Measurements from ENCODE around the gene SCAF1.

SCAF1 gene

DNA sequence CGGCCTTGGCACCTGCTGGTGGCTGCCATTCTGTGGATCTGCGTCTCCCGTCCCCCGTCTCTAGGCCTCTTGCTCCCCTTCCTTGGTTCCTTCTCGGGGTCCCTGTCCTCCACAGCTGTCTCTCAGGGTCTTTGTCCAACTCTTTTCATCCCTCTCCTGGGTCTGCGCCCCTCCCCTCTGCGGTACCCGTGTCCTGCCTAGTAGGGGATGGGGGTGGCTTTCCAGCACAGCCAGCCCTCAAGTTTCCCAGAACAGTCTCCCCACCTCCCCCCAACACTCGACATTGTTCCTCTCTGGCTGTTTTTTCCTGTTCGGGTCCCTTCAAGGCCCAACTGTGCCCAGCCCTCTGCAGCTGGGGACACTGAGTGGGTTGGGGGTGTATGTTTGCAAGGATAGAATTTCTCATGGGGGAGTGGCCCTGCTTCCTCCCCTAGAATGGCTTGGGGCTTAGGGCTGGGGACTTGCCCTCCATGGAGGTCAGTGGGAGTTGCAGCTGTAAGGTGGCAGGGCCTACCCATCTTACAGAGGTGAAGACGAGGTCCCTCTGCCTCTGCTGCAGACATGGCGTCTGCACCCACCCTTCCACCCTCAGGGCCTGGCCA, 46.6 kb downstream of the SCAF1 start:
- no peak for DNase-seq

DNA sequence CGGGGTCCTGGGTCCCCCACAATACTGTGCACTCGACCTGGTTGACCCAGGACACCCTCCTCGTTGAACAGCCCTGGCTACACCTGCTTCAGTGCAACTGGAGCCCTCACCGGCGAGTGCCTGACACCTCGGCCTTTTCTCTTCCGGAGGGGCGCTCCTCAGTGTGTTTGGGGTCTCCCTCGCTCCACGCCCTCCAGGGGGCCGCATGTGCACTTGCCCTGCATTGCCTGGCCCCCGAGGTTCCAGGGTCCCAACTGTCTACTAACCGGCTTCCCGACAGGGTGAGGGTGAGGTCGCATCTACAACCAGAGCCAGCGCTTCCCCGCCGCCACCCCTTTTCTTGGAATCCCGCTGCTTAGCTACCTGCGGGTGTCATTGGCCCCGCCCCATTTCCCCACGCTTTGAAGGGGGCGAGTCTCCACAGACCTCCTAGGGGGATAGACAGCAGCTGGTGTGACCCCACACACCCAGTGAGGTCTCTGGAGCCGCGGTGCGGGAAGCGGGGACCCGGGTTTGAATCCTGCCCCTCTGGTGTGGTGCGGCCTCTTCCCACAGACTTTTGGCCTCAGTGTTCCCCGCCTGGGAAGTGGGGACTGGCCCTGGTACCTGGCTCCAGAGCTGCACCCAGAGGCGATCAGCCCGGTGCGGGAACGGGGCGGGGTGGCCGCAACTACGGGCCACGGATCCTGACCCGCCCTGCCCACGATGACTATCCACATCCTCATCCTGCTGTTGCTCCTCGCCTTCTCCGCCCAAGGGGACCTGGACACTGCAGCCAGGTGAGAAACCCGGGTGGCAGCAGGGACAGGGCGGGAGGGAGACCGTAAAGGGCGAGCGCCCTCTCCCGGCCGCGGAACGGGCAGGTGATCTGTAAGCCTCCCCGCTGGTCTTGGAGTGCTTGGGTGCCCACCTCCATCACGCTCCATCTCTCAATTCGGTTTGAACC, 47.4 kb downstream of the SCAF1 start, which contains the start of gene ADM5:
ADM5 (plus strand) TSS at position 462 of the 946 bp plus-strand sequence; CDS start at position 706, 244 bp downstream.
- DNase-seq: no peak

DNA sequence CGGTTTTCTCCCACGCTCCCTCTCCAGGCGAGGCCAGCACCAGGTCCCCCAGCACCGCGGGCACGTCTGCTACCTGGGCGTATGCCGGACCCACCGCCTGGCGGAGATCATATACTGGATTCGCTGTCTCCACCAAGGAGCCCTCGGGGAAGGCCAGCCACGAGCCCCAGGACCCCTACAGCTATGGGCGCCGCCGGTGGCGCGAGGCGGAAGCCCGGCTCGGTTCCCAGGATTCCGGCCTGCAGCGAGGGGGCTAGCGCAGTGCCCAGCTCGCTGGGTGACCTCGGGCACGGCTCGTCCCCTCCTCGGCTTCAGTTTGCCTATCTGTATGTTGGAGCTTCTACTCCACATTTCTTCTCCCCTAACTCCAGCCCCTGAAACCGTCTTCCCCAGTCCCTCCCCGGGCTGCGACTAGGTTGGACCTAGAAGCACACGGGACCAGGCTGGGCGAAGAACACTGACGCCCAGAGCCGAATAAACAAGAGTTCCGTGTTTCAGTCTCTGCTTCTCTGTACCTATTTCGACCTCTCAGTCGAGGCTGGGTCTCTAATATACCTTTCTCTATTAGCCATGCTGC, 48.2 kb downstream of the SCAF1 start:
- no peak for DNase-seq

GRCh38 chr19:49690656-49691242, 48.7 kb downstream of the SCAF1 start, which contains the start of gene CPT1C:
TSS of gene CPT1C (plus strand) at chr19:49691116. CDS start at chr19:49692253, 1,137 bp downstream.
- no peak for DNase-seq

- DNase-seq: no peak
Measured at GRCh38 chr19:49691243-49692146, 49.5 kb downstream of the SCAF1 start.

- DNase-seq: no peak
Measured at GRCh38 chr19:49692147-49692506, 50.1 kb downstream of the SCAF1 start.

GRCh38 chr19:49696115-49696514, 54.1 kb downstream of the SCAF1 start:
- DNase-seq: no peak

GRCh38 chr19:49696865-49697264, 54.9 kb downstream of the SCAF1 start:
- DNase-seq: no peak

- no peak for DNase-seq
Measured at GRCh38 chr19:49699364-49699763, 57.4 kb downstream of the SCAF1 start.

GRCh38 chr19:49700563-49700962, 58.6 kb downstream of the SCAF1 start:
- DNase-seq: no peak

DNA sequence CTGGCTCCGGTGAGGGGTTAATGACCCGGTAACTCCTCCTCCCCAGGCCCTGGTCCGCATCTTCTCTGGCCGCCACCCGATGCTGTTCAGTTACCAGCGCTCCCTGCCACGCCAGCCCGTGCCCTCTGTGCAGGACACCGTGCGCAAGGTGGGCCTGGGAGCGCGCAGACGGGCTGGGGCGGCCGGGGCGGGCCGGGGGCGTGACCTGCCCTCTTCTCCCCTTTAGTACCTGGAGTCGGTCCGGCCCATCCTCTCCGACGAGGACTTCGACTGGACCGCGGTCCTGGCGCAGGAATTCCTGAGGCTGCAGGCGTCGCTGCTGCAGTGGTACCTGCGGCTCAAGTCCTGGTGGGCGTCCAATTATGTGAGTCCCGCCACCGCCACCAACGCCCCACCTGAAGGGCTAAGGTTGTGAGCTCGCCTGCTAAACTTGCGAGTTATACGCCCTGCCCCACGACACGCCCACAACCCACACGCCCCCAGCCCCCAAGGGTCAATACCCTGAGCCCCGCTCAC, 59.3 kb downstream of the SCAF1 start:
- DNase-seq: no peak

DNA sequence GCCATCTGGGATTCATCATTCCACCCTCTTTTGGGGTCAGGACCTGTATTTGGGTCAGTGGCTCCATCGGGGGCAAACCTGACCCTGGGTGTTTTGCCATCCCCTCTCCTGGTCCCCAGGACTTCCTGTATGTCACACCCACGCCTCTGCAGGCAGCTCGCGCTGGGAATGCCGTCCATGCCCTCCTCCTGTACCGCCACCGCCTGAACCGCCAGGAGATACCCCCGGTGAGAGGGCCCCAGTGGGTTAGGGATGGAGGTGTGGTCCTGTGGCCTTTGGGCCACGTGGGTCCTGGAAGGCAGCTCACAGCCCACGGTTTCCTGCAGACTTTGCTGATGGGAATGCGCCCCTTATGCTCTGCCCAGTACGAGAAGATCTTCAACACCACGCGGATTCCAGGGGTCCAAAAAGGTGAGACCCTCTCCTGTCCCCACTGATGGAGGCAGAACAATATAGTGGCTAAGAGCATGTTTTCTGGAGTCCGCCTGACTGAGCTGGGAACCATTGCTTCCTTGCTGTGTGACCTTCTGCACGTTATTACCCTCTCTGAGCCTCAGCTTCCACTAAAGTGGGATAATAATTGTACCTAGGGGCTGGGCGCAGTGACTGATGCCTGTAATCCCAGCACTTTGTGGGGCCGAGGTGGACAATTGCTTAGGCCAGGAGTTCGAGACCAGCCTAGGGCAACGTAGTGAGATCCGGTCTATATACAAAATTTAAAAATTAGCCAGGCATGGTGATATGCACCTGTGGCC, 63.1 kb downstream of the SCAF1 start:
- DNase-seq: no peak

DNA sequence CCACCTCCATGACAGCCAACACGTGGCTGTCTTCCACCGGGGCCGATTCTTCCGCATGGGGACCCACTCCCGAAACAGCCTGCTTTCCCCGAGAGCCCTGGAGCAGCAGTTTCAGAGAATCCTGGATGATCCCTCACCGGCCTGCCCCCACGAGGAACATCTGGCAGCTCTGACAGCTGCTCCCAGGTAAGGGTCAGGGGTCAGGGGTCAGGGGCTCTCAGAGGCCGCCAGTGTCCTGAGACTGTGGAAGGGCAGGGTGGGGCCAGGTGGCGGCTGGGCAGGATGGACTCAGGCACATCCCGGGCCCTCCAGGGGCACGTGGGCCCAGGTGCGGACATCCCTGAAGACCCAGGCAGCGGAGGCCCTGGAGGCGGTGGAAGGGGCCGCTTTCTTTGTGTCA, 63.9 kb downstream of the SCAF1 start:
- no peak for DNase-seq
